Gastroesophageal sphincter (tissue), 3 donors: ENCODE results near the gene CYP2C9.

Source experiments
- POLR2A ChIP-seq, 2 donors: fragments of 450-650 bp; IDR thresholded peaks; one replicate each; pipeline ENCODE4 v1.6.1; 2017; ENCODE audit warnings: antibody characterized with exemption in 2 of 2, mild to moderate bottlenecking in 2 of 2, moderate library complexity in 1 of 2
- TF ChIP-seq, protein P1 (sequence below), 4 experiments: fragments of 200-600 bp in 2 of 4; fragments of 450-650 bp in 2 of 4; sonication (generic) in 1 of 4; IDR thresholded peaks; one replicate each; pipeline ENCODE4 v1.5.1; 2017 to 2019; ENCODE audit warnings: antibody characterized with exemption in 4 of 4, mild to moderate bottlenecking in 2 of 4, moderate library complexity in 2 of 4

DNA sequence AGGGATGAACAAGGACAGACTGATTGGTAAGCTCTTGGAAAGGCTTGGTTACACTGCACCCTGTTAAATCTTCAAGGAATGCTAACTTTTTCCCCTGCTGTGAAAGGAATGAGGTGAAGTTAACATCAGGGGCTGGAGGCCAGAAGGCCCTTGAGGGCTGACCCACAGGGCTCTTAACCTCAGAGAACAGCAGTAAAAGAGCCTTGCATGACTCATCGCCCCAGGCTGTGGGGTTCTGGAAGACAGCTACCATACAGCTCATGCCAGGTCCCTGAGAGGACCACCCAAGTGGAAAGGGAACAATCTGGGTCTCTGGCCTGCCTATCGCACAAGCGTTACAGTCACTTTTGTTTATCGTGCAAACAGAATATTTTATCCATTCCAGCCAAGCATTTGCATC, 54.4 kb downstream of the CYP2C9 start:
- TF ChIP-seq, protein P1, sequence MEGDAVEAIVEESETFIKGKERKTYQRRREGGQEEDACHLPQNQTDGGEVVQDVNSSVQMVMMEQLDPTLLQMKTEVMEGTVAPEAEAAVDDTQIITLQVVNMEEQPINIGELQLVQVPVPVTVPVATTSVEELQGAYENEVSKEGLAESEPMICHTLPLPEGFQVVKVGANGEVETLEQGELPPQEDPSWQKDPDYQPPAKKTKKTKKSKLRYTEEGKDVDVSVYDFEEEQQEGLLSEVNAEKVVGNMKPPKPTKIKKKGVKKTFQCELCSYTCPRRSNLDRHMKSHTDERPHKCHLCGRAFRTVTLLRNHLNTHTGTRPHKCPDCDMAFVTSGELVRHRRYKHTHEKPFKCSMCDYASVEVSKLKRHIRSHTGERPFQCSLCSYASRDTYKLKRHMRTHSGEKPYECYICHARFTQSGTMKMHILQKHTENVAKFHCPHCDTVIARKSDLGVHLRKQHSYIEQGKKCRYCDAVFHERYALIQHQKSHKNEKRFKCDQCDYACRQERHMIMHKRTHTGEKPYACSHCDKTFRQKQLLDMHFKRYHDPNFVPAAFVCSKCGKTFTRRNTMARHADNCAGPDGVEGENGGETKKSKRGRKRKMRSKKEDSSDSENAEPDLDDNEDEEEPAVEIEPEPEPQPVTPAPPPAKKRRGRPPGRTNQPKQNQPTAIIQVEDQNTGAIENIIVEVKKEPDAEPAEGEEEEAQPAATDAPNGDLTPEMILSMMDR (IDR thresholded peaks at IDR 0.05): no peak
- TF ChIP-seq POLR2A (IDR thresholded peaks at IDR 0.05): no peak
